ENCODE measurements around the gene TSKU. TPM values are rescaled to one million over a fixed set of nuclear protein-coding genes. Genes with fewer than 3 reads are reported as not detected.
A peak's percentile ranks its signal among the peaks of the same experiment; 100 is the strongest.

The TSKU gene
- total RNA-seq, 1 experiment from 2014 or later: 68.8 TPM

DNA sequence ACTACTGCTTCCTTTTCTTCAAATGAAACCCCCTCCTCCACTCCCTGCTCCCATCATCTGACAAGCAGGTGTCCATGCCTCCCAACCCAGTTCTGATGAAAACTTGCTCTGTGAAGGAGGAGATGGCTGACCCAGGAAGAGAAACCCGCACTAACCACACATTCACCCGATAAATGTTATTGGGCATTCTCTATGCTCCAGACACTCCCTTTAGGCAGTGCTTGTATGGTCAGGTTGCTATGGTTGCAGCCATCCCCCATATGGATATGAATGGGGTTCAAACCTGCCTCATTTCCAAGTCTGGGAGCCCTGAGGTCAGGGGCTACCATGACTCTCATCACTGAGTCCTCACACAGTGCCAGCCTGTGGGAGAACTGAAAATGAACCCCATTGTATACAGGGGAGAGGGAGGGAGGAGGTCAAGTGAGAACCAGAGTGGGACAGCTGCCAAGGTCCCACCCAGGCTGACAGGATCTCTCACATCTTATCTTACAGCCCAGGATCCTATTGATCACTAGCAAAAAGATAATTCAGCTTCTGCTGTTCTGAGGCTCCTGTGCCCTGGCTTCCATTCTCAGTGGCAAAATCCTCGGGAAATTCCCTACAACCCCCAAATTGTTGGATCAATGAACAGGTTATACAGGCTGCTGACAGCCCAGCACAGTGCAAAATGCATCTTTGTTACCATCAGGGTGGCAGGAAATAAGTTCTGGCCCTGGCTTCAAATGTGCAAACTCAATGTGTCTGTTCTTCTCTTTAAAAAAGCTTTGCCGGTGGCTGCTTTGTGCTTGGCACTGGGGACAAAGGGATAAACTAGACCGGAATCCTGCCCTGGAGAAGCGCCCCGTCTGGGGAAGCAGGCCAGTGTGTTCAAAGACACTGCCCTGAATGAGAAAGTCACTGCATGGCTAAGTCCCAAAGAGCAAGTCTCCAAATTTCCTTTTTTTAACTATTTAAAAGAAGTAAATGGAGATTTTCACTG, 54.8 kb downstream of the TSKU start:
- H3K4me3 ChIP-seq (ENCODE audit: insufficient read depth, low read depth, low read length): no peak overlapping the region
- no peaks in the 10 kb centered on the region for H3K36me3 ChIP-seq (replicated peaks; ENCODE audit: control insufficient read depth, insufficient read depth, low read length)
- no peaks in the 10 kb centered on the region for H3K27me3 ChIP-seq (ENCODE audit: control insufficient read depth, insufficient read depth, low read length)
- no peak for DNase-seq

DNA sequence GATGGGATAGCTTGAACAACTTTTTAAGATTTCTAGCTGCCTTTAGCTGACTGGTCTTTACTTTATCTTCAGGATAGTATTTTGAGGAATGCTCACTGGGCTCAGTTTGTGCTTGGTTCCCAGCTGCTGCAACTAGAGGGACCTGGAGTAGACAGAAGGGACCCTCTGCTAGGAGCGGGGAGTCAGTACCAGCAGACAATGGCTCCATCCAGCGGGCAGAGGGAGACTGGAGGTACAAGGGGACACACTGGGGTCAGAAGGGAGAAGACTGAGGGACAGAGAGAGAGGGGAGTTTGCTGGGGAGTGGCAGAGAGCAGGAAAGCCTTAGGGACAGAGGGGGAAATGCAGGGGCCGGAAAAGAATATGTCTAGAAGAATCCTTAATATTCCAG, 55.5 kb downstream of the TSKU start:
- Histone ChIP-seq H3K4me3 (ENCODE audit: insufficient read depth, low read depth, low read length) (no peak overlapping the region), H3K36me3 (replicated peaks; ENCODE audit: control insufficient read depth, insufficient read depth, low read length) (no peaks in the 10 kb centered on the region), H3K27me3 (ENCODE audit: control insufficient read depth, insufficient read depth, low read length) (no peaks in the 10 kb centered on the region)
- peak; percentile 72 for DNase-seq

DNA sequence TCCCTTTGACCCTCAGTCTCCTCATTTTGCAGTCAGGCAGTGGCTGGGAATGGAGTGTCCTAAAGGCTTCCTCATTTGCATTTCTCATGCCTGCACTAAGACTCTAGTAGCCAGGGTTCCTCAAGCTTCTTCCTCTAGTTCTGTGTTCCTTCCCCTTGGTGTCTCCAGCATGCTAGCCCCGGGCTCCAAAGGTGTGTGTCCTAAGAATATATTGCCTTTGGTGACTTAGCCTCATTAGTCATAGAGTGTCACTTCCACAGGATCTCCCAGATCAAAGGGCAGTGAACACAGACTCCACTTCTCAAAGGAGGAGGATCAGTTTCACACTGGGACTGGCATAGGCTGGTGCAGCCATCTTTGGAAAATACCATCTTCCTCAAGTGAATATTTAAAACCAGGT, 56.2 kb downstream of the TSKU start:
- no peaks in the 10 kb centered on the region for H3K36me3 ChIP-seq (replicated peaks; ENCODE audit: control insufficient read depth, insufficient read depth, low read length)
- no peak overlapping the region for H3K4me3 ChIP-seq (ENCODE audit: insufficient read depth, low read depth, low read length)

DNA sequence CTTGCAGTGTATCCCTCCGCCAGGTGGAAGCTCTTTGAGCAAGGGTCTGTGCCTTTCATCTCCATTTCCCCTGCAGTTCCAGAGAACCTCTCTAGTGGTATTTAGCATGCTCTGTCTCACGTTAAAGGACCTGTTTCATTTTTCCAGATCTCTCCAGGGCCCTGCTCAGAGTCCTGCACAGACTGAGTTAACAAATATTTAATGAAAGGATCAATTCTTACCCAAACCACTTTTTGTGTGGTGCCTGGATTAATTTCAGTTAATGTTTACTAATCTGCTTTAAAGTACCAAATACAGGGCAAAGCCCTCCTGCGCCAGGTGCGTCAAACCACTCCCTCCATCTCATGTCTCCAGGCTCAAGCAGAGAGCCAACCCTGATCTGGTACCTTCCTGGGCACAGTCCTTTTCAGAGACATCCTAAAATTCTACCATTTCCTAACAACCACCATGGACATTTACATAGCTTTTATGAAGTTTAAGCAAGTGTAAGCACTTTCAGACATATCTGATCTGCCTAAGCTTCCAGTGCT, 58.8 kb downstream of the TSKU start:
- H3K27me3 ChIP-seq (ENCODE audit: control insufficient read depth, insufficient read depth, low read length): no peaks in the 10 kb centered on the region
- H3K4me3 ChIP-seq (ENCODE audit: insufficient read depth, low read depth, low read length): no peak overlapping the region
- DNase-seq: peak; percentile 29
- no peaks in the 10 kb centered on the region for H3K36me3 ChIP-seq (replicated peaks; ENCODE audit: control insufficient read depth, insufficient read depth, low read length)

More for the DNA sequence above, 56.2 kb downstream of the TSKU start:
- no peaks in the 10 kb centered on the region for H3K27me3 ChIP-seq (ENCODE audit: control insufficient read depth, insufficient read depth, low read length)
- no peak for DNase-seq

DNA sequence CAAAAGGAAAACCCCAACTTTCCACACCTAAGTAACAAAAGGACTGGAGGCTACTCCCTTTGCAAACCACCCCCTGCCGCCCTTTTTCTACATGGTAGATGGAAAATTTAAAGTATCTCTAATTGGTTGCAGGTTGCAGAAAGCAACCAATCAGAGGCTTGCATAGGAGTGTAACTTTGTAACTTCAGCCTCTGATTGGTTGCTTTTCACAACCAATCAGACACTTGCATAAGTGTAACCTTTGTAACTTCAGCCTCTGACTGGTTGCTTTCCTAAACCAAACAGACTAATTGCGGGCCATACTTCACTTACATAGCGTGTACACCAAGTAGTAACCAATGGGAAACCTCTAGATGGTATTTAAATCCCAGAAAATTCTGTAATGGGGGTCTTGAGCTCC, 60.8 kb downstream of the TSKU start:
- no peak for DNase-seq
- H3K4me3 ChIP-seq (ENCODE audit: insufficient read depth, low read depth, low read length): no peak overlapping the region
- H3K27me3 ChIP-seq (ENCODE audit: control insufficient read depth, insufficient read depth, low read length): no peaks in the 10 kb centered on the region
- H3K36me3 ChIP-seq (replicated peaks; ENCODE audit: control insufficient read depth, insufficient read depth, low read length): no peaks in the 10 kb centered on the region

DNA sequence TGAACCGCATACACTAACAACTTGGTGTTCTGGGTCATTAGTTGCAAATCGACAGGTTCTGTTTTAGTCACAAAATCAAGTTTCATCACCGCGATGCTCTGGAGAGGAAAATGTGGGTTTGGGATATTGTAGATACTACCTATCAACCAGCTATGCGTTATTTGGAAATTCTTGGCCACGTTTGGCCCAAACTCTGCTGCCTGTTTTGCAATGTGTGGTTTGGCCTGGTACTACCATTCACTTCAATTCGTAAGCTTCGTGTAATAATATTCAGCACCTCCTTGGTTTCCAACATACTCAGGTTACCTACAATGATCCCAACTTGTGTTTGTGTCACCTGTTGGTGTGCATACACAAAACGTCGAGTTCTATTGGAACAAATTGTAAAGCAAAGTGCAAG, 61.4 kb downstream of the TSKU start:
- Histone ChIP-seq H3K27me3 (ENCODE audit: control insufficient read depth, insufficient read depth, low read length) (no peaks in the 10 kb centered on the region; the same call in 1 of the 2 replicates), H3K36me3 (replicated peaks; ENCODE audit: control insufficient read depth, insufficient read depth, low read length) (no peaks in the 10 kb centered on the region), H3K4me3 (ENCODE audit: insufficient read depth, low read depth, low read length) (no peak overlapping the region)
- no peak for DNase-seq

DNA sequence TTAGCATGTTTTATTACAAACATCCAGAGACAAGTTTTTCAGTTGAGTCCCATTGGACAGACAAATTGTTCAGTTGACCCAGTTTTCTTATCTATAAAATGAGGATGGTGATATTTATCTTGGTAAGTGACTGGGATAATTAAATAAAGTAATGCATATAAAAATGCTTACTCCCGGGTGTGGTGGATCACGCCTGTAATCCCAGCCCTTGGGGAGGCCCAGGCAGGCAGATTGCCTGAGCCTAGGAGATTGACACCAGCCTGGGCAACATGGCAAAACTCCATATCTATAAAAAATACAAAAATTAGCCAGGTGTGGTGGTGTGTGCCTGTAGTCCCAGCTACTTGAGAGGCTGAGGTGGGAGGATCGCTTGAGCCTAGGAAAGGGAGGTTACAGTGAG, 61.9 kb downstream of the TSKU start:
- Histone ChIP-seq H3K27me3 (ENCODE audit: control insufficient read depth, insufficient read depth, low read length) (no peaks in the 10 kb centered on the region; the same call in none of the 2 replicates), H3K36me3 (replicated peaks; ENCODE audit: control insufficient read depth, insufficient read depth, low read length) (no peaks in the 10 kb centered on the region), H3K4me3 (ENCODE audit: insufficient read depth, low read depth, low read length) (no peak overlapping the region)
- DNase-seq: no peak

DNA sequence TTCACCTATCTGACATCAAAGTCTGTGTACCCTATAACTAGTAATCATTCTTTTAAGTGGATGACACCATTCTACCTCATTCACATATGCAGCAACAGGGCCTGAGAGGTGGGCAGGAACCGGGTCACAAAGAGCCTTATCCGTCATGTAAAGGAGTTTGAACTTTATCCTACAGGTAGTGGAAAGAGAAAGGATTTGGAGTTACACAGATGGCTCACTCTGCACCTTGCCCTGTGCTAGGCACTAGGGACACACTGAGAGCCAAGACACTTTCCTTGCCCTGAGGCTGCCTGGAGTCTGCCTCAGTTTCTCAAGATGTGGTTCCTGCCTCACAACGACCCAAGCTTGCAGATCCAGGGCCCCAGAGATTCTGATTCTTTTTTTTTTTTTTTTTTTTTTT, 63.3 kb downstream of the TSKU start:
- no peak overlapping the region for H3K4me3 ChIP-seq (ENCODE audit: insufficient read depth, low read depth, low read length)
- H3K36me3 ChIP-seq (replicated peaks; ENCODE audit: control insufficient read depth, insufficient read depth, low read length): no peaks in the 10 kb centered on the region
- H3K27me3 ChIP-seq (ENCODE audit: control insufficient read depth, insufficient read depth, low read length): no peaks in the 10 kb centered on the region; the same call in none of the 2 replicates
- DNase-seq: no peak

Other genes starting within 250 kb of the TSKU start
- gene LRRC32, start 112.6 kb upstream of the TSKU start, total RNA-seq (2014; rRNA removed; shearing (Covaris generic)): 0.63 and 0.94 TPM in 2 replicates
- 6.3 and 8.1 TPM in 2 replicates for gene ACER3, start 77.6 kb downstream of the TSKU start, total RNA-seq (2014; rRNA removed; shearing (Covaris generic))

Measured in H7 (cell line).